H9 (cell line): ENCODE data around the gene EEF1G. TPM values are rescaled to one million over a fixed set of nuclear protein-coding genes. Genes with fewer than 3 reads are reported as not detected.
"Not testable (repeated sequence)": the region's sequence is repeated elsewhere in the genome, so short reads cannot be mapped to it uniquely, and the experiment has no call there.

Experiments used
- DNase-seq: peaks from one replicate; pipeline ENCODE4 v3.0.0-alpha.2; 2017
- H2AFZ ChIP-seq: one replicate; pipeline ENCODE4 v1.6.1; 2013; ENCODE audit warnings: mild to moderate bottlenecking, low read length, control low read depth, moderate library complexity
- H2AK5ac ChIP-seq: 2 replicates; pipeline ENCODE4 v1.6.1; 2013; ENCODE audit warnings: low read length, control low read depth, mixed read lengths; ENCODE audit not compliant: insufficient read length
- H2BK120ac ChIP-seq: one replicate; pipeline ENCODE4 v1.6.1; 2013; ENCODE audit warnings: low read depth, mild to moderate bottlenecking, low read length, control low read depth, inconsistent platforms; ENCODE audit not compliant: poor library complexity, severe bottlenecking
- H2BK12ac ChIP-seq: 2 replicates; pipeline ENCODE4 v1.6.1; 2013; ENCODE audit warnings: low read length, control low read depth, mixed read lengths, low read depth; ENCODE audit not compliant: insufficient read length
- H2BK15ac ChIP-seq: 2 replicates; pipeline ENCODE4 v1.6.1; 2013; ENCODE audit warnings: low read depth, low read length, control low read depth
- H2BK20ac ChIP-seq: one replicate; pipeline ENCODE4 v1.6.1; 2013; ENCODE audit warnings: low read depth, mild to moderate bottlenecking, low read length, control low read depth, inconsistent platforms; ENCODE audit not compliant: poor library complexity, severe bottlenecking
- H2BK5ac ChIP-seq: 2 replicates; pipeline ENCODE4 v1.6.1; 2013; ENCODE audit warnings: low read length, control low read depth, mixed read lengths; ENCODE audit not compliant: insufficient read length
- H3K14ac ChIP-seq: 2 replicates; pipeline ENCODE4 v1.6.1; 2013; ENCODE audit warnings: low read length, control low read depth; ENCODE audit not compliant: insufficient read depth
- H3K18ac ChIP-seq: 2 replicates; pipeline ENCODE4 v1.6.1; 2013; ENCODE audit warnings: low read depth, mild to moderate bottlenecking, mixed read lengths, low read length, control low read depth; ENCODE audit not compliant: insufficient read length
- H3K23ac ChIP-seq: 2 replicates; pipeline ENCODE4 v1.6.1; 2013; ENCODE audit warnings: low read length, control low read depth, mixed read lengths, low read depth; ENCODE audit not compliant: insufficient read length
- H3K23me2 ChIP-seq: 2 replicates; pipeline ENCODE4 v1.6.1; 2013; ENCODE audit warnings: low read depth, mild to moderate bottlenecking, mixed read lengths, low read length, control low read depth; ENCODE audit not compliant: insufficient read length, poor library complexity, severe bottlenecking
- H3K27ac ChIP-seq: 2 replicates; pipeline ENCODE4 v1.5.1; 2013; ENCODE audit warnings: low read length, control low read depth, mixed read lengths, low read depth; ENCODE audit not compliant: insufficient read length
- H3K27me3 ChIP-seq: 2 replicates; pipeline ENCODE4 v1.6.1; 2013; ENCODE audit warnings: low read length, control low read depth, inconsistent platforms; ENCODE audit not compliant: insufficient read depth
- H3K4ac ChIP-seq: 2 replicates; pipeline ENCODE4 v1.6.1; 2013; ENCODE audit warnings: low read depth, mild to moderate bottlenecking, control low read depth, inconsistent platforms, low read length, moderate library complexity
- H3K4me1 ChIP-seq: 2 replicates; pipeline ENCODE4 v1.6.1; 2013; ENCODE audit warnings: low read length, control low read depth, inconsistent platforms; ENCODE audit not compliant: insufficient read depth
- H3K4me2 ChIP-seq: 2 replicates; pipeline ENCODE4 v1.6.1; 2013; ENCODE audit warnings: low read length, control low read depth, mixed read lengths; ENCODE audit not compliant: insufficient read length, insufficient read depth
- H3K56ac ChIP-seq: 2 replicates; pipeline ENCODE4 v1.6.1; 2013; ENCODE audit warnings: low read depth, mild to moderate bottlenecking, mixed read lengths, low read length, control low read depth; ENCODE audit not compliant: insufficient read length
- H3K79me1 ChIP-seq: 2 replicates; pipeline ENCODE4 v1.6.1; 2013; ENCODE audit warnings: low read depth, mild to moderate bottlenecking, moderate library complexity, low read length, control low read depth, inconsistent platforms; ENCODE audit not compliant: insufficient read depth, poor library complexity, severe bottlenecking
- H3K79me2 ChIP-seq: 2 replicates; pipeline ENCODE4 v1.6.1; 2013; ENCODE audit warnings: low read length, control low read depth, inconsistent platforms; ENCODE audit not compliant: insufficient read depth
- H3K9ac ChIP-seq: 2 replicates; pipeline ENCODE4 v1.6.1; 2013; ENCODE audit warnings: low read length, control low read depth, mixed read lengths; ENCODE audit not compliant: insufficient read length; ENCODE audit errors: extremely low read depth
- H3K9me3 ChIP-seq: one replicate; pipeline ENCODE4 v1.6.1; 2013; ENCODE audit warnings: low read depth, low read length, inconsistent platforms; ENCODE audit not compliant: control insufficient read depth
- H3T11ph ChIP-seq: one replicate; pipeline ENCODE4 v1.6.1; 2013; ENCODE audit warnings: mild to moderate bottlenecking, low read length, control low read depth, inconsistent platforms
- H4K20me1 ChIP-seq: one replicate; pipeline ENCODE4 v1.6.1; 2013; ENCODE audit not compliant: control insufficient read depth, insufficient read length, insufficient read depth
- H4K5ac ChIP-seq: 2 replicates; pipeline ENCODE4 v1.6.1; 2013; ENCODE audit warnings: low read depth, mild to moderate bottlenecking, mixed read lengths, low read length, control low read depth; ENCODE audit not compliant: insufficient read length
- H4K8ac ChIP-seq: replicated peaks from 2 replicates; pipeline ENCODE4 v1.6.1; 2013; ENCODE audit warnings: low read length, control low read depth, mixed read lengths, low read depth; ENCODE audit not compliant: insufficient read length
- H4K91ac ChIP-seq: 2 replicates; pipeline ENCODE4 v1.6.1; 2013; ENCODE audit warnings: low read depth, mild to moderate bottlenecking, moderate library complexity, mixed read lengths, low read length, control low read depth; ENCODE audit not compliant: insufficient read length
- H3K27ac Mint-ChIP-seq, 3 experiments: 2 replicates in 2 of 3; 3 replicates in 1 of 3; pipeline ENCODE4 v1.8.0; 2020 to 2021; ENCODE audit warnings: mixed read lengths in 3 of 3, mild to moderate bottlenecking in 1 of 3, moderate library complexity in 1 of 3
- H3K27me3 Mint-ChIP-seq: 2 replicates; pipeline ENCODE4 v1.8.0; 2021; ENCODE audit warnings: low read depth, mild to moderate bottlenecking, moderate library complexity, mixed read lengths
- H3K36me3 Mint-ChIP-seq, 3 experiments: 2 replicates in 2 of 3; 3 replicates in 1 of 3; pipeline ENCODE4 v1.8.0; 2020 to 2021; ENCODE audit warnings: low read depth in 3 of 3, mixed read lengths in 3 of 3; ENCODE audit not compliant: insufficient read depth in 1 of 3
- H3K4me1 Mint-ChIP-seq, 2 experiments: 2 replicates each; pipeline ENCODE4 v1.8.0; 2020; ENCODE audit warnings: mixed read lengths in 2 of 2
- H3K4me3 Mint-ChIP-seq, 2 experiments: 2 replicates in 1 of 2; 3 replicates in 1 of 2; pipeline ENCODE4 v1.8.0; 2020 to 2021; ENCODE audit warnings: mild to moderate bottlenecking in 2 of 2, mixed read lengths in 2 of 2, moderate library complexity in 1 of 2
- H3K9me3 Mint-ChIP-seq, 2 experiments: 2 replicates in 1 of 2; 3 replicates in 1 of 2; pipeline ENCODE4 v1.8.0; 2020; ENCODE audit warnings: mild to moderate bottlenecking in 2 of 2, mixed read lengths in 2 of 2, moderate library complexity in 1 of 2
- CTCF ChIP-seq: fragments of 200-600 bp; sonication (generic); conservative IDR thresholded peaks from 3 replicates; pipeline ENCODE4 v1.8.0; 2021; ENCODE audit warnings: antibody characterized with exemption, mild to moderate bottlenecking
- WGBS: extraction: QIAGEN DNeasy Blood & Tissue Kit; methylation state at CpG from one replicate; pipeline ENCODE4 v1.1.7; 2013; ENCODE audit warnings: missing lambda C conversion rate, low lambda C conversion rate, mixed read lengths; ENCODE audit not compliant: insufficient read length; ENCODE audit errors: extremely low coverage; 5-methylcytosine and 5-hydroxymethylcytosine counted together
- total RNA-seq: library from RNA; stranded (reverse); gene quantifications from 2 replicates; pipeline ENCODE4 v1.2.1, GENCODE V29; 2021

The EEF1G gene
- total RNA-seq, 1 experiment from 2014 or later: 1,790 TPM

GRCh38 chr11:62560566-62561103 lies 13.1 kb downstream of the EEF1G start:
- Histone ChIP-seq H2BK120ac (no peak overlapping the region), H3T11ph (no peak overlapping the region), H3K4me2 (no peak overlapping the region), H2BK5ac (no peak overlapping the region), H2BK12ac (no peak overlapping the region), H3K9ac (no peak overlapping the region), H4K20me1 (peaks cover 2% of the 10 kb centered on the region), H3K9me3 (no peaks in the 10 kb centered on the region), H2AFZ (no peak overlapping the region), H3K27ac (no peak overlapping the region), H4K8ac (no peak overlapping the region), H3K23ac (no peak overlapping the region), H3K4me1 (peaks cover 11% of the 10 kb centered on the region; the same call in 1 of the 2 replicates), H2BK15ac (no peak overlapping the region), H3K56ac (no peak overlapping the region), H2BK20ac (no peak overlapping the region), H4K91ac (no peak overlapping the region), H3K27me3 (no peaks in the 10 kb centered on the region), H2AK5ac (no peak overlapping the region), H3K23me2 (no peaks in the 10 kb centered on the region), H3K79me2 (0 out of 2 replicates have a peak, but pooled peaks cover under 1% of the 10 kb centered on the region), H3K79me1 (no peaks in the 10 kb centered on the region), H3K14ac (no peak overlapping the region), H3K4ac (no peak overlapping the region), H3K18ac (no peak overlapping the region), H4K5ac (no peak overlapping the region)
- Mint-ChIP-seq H3K9me3 (no peaks in the 10 kb centered on the region; a peak in 1 of 5 replicates), H3K4me1 (peaks cover 56 to 60% of the 10 kb centered on the region in 2 experiments), H3K27me3 (no peaks in the 10 kb centered on the region; the same call in 1 of the 2 replicates), H3K27ac (peak overlapping the region; percentile 87 to 97 (median 87)), H3K36me3 (peaks cover 46 to 92% (median 62%) of the 10 kb centered on the region in 3 experiments), H3K4me3 (peak overlapping the region; percentile 34 to 61; a peak in 4 of 5 replicates)
- WGBS: no CpG with 5 or more reads among the region's 2 CpGs
- DNase-seq: peak; percentile 95
- peak; percentile 92; the same call in 2 of the 3 replicates for TF ChIP-seq CTCF

- H3K9me3 ChIP-seq, H3K14ac ChIP-seq, H4K5ac ChIP-seq, H2BK5ac ChIP-seq, H3K4ac ChIP-seq, H2AFZ ChIP-seq, H2BK120ac ChIP-seq, H3K79me1 ChIP-seq, H3K4me2 ChIP-seq, H3T11ph ChIP-seq, H2BK20ac ChIP-seq, H4K91ac ChIP-seq, H2AK5ac ChIP-seq, H4K20me1 ChIP-seq, H3K27me3 ChIP-seq, H3K23me2 ChIP-seq, H3K9ac ChIP-seq, DNase-seq, H3K27ac ChIP-seq, H3K9me3 Mint-ChIP-seq, H3K79me2 ChIP-seq, H4K8ac ChIP-seq, H3K56ac ChIP-seq, H3K23ac ChIP-seq, H3K27me3 Mint-ChIP-seq, H2BK15ac ChIP-seq: not testable (repeated sequence)
- WGBS: no CpG with 5 or more reads among the region's 5 CpGs
- H3K4me3 Mint-ChIP-seq: peak overlapping the region; percentile 21 to 61; a peak in 4 of 5 replicates
- peaks cover 38 to 86% (median 55%) of the 10 kb centered on the region in 3 experiments for H3K36me3 Mint-ChIP-seq
- H3K27ac Mint-ChIP-seq: peak overlapping the region; percentile 86 to 97 (median 87); a peak in 6 of 7 replicates
- peak overlapping the region; percentile 12 for H2BK12ac ChIP-seq
- H3K4me1 ChIP-seq: peaks cover 11% of the 10 kb centered on the region; the same call in 1 of the 2 replicates
- peaks cover 60 to 64% of the 10 kb centered on the region in 2 experiments for H3K4me1 Mint-ChIP-seq
- H3K18ac ChIP-seq: peak overlapping the region; percentile 3
Observed at GRCh38 chr11:62559626-62560025, 14.1 kb downstream of the EEF1G start.
